Breast epithelium (tissue), 4 donors: Measurements from ENCODE around the gene GNPTAB. TPM values are rescaled to one million over a fixed set of nuclear protein-coding genes. Genes with fewer than 3 reads are reported as not detected.
"Not testable (repeated sequence)": the region's sequence is repeated elsewhere in the genome, so short reads cannot be mapped to it uniquely, and the experiment has no call there.

Experiments
- DNase-seq, 2 donors: peaks; one replicate each; pipeline ENCODE4 v3.0.0-alpha.2; 2019; ENCODE audit warnings: low spot score in 2 of 2
- H3K27ac ChIP-seq, 2 donors: fragments of 200-600 bp; sonication (generic) in 1 of 2; one replicate each; pipeline ENCODE4 v1.5.1; 2016 to 2019; ENCODE audit warnings: mild to moderate bottlenecking in 1 of 2
- H3K27me3 ChIP-seq, 2 donors: fragments of 200-600 bp; sonication (generic) in 1 of 2; one replicate each; pipeline versions ENCODE4 v1.5.1 to v1.6.0; 2017 to 2019; ENCODE audit warnings: control low read depth in 1 of 2, mild to moderate bottlenecking in 1 of 2
- H3K36me3 ChIP-seq: fragments of 200-600 bp; one replicate; pipeline ENCODE4 v1.5.1; 2019
- H3K4me1 ChIP-seq, 2 donors: fragments of 200-600 bp; sonication (generic); one replicate each; pipeline ENCODE4 v1.5.1; 2016 to 2019; ENCODE audit warnings: control low read depth in 1 of 2
- H3K4me3 ChIP-seq, 3 donors: fragments of 200-600 bp; sonication (generic); 1 replicate in 2 of 3; 2 replicates in 1 of 3; pipeline ENCODE4 v1.5.1; 2016 to 2019; ENCODE audit warnings: mild to moderate bottlenecking in 3 of 3, moderate library complexity in 2 of 3
- H3K9me3 ChIP-seq, 2 donors: fragments of 200-600 bp; sonication (generic) in 1 of 2; one replicate each; pipeline ENCODE4 v1.5.1; 2016 to 2019; ENCODE audit warnings: control low read depth in 1 of 2
- POLR2A ChIP-seq: fragments of 450-650 bp; IDR thresholded peaks from one replicate; pipeline ENCODE4 v1.6.1; 2016; ENCODE audit warnings: antibody characterized with exemption, mild to moderate bottlenecking, moderate library complexity
- POLR2AphosphoS5 ChIP-seq, 3 donors: sonication (generic); formaldehyde crosslinking; IDR thresholded peaks; one replicate each; pipeline ENCODE4 v1.6.1; 2017; ENCODE audit warnings: antibody characterized with exemption in 3 of 3
- intact Hi-C: fragments of 100-400 bp; cut with DNase I; formaldehyde crosslinking; loops from one replicate; pipeline ENCODE4 v1.15.1; 2023; ENCODE audit warnings: low total_unique reads
- total RNA-seq, 3 donors: library from RNA; depleted of rRNA; stranded (reverse); fragments of >200 nt; gene quantifications; one replicate each; pipeline ENCODE4 v1.1.0, GENCODE V29; 2016
- TF ChIP-seq, protein P1 (sequence below), 3 donors: fragments of 450-650 bp; IDR thresholded peaks; one replicate each; pipeline ENCODE4 v1.5.1; 2016 to 2017; ENCODE audit warnings: antibody characterized with exemption in 3 of 3, mild to moderate bottlenecking in 3 of 3, moderate library complexity in 3 of 3

The GNPTAB gene
- total RNA-seq, 3 donors from 2014 or later = 37.4 to 59.0 (median 39.7) TPM

DNA sequence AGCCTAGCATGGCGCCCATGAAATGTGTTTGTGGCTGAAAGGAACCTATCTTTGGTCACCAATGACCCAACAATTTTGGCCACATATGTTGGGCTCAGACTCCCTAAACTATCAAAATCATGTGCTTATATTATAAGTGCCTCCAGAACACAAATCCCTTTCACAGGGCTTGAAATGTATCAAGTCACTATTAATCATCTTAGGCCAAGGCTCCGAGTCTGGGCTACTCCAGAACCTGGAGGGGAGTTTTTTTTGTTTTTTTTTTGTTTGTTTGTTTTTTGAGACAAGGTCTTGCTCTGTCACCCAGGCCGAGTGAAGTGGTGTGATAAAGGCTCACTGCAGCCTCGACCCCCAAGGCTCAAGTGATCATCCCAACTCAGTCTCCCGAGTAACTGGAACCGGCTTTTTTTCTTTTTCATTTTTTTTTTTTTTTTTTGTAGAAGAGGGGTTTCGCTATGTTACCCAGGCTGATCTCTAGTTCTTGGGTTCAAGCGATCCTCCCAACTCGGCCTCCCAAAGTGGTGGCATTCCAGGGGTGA, 45.6 kb upstream of the GNPTAB start:
- Histone ChIP-seq H3K4me1 (no peaks in the 10 kb centered on the region), H3K27me3 (no peaks in the 10 kb centered on the region), H3K27ac (peak overlapping the region; percentile 90 to 99), H3K9me3 (no peaks in the 10 kb centered on the region), H3K36me3 (no peaks in the 10 kb centered on the region), H3K4me3 (peak overlapping the region; percentile 87 to 93 (median 88))
- TF ChIP-seq POLR2AphosphoS5 (IDR thresholded peaks at IDR 0.05) (no peak), POLR2A (no peak)
- TF ChIP-seq, protein P1, sequence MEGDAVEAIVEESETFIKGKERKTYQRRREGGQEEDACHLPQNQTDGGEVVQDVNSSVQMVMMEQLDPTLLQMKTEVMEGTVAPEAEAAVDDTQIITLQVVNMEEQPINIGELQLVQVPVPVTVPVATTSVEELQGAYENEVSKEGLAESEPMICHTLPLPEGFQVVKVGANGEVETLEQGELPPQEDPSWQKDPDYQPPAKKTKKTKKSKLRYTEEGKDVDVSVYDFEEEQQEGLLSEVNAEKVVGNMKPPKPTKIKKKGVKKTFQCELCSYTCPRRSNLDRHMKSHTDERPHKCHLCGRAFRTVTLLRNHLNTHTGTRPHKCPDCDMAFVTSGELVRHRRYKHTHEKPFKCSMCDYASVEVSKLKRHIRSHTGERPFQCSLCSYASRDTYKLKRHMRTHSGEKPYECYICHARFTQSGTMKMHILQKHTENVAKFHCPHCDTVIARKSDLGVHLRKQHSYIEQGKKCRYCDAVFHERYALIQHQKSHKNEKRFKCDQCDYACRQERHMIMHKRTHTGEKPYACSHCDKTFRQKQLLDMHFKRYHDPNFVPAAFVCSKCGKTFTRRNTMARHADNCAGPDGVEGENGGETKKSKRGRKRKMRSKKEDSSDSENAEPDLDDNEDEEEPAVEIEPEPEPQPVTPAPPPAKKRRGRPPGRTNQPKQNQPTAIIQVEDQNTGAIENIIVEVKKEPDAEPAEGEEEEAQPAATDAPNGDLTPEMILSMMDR (IDR thresholded peaks at IDR 0.05) = no peak
- DNase-seq = no peak
- intact Hi-C loops = no loop called here

DNA sequence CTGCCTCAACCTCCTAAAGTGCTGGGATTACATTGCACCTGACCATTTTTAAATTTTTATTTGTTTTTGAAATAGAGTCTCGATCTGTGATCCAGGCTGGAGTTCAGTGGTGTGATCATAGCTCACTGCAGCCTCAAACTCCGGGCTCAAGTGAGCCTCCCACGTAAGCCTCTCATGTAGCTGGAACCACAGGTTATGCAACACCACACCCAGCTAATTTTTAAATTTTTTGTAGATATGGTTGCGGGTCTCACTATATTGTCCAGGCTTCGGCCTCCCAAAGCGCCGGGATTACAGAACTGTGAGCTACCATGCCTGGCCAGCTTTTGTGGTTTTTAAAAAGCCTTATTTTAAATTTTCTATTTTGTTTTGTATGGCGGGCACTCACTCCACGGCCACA, 44.4 kb upstream of the GNPTAB start:
- Histone ChIP-seq H3K9me3 (no peaks in the 10 kb centered on the region), H3K27me3 (no peaks in the 10 kb centered on the region), H3K4me1 (no peaks in the 10 kb centered on the region), H3K4me3 (no peak overlapping the region), H3K36me3 (no peaks in the 10 kb centered on the region), H3K27ac (peak overlapping the region in 1 of 2 donors; percentile 54)
- intact Hi-C loops = no loop called here
- TF ChIP-seq, protein P1 (IDR thresholded peaks at IDR 0.05) = no peak
- TF ChIP-seq POLR2A (no peak), POLR2AphosphoS5 (IDR thresholded peaks at IDR 0.05) (no peak)
- DNase-seq = no peak

DNA sequence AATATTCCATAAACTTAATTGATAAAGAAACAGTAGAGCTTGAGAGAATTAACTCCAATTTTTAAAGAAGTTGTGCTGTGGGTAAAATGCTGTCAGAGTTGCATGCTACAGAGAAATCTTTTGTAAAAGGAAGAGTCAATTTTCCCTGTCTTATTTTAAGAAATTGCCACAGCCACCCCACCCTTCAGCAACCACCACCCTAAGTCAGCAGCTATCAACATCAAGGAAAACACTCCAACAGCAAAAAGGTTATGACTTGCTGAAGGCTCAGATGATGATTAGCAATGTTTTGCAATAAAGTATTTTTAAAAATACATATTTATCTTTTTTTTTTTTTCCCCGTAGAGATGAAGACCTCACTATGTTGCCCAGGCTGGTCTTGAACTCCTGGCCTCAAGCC, 40.2 kb upstream of the GNPTAB start:
- no peaks in the 10 kb centered on the region for H3K27me3 ChIP-seq
- H3K36me3 ChIP-seq = no peaks in the 10 kb centered on the region
- DNase-seq = no peak
- no peaks in the 10 kb centered on the region for H3K9me3 ChIP-seq
- no peaks in the 10 kb centered on the region for H3K4me1 ChIP-seq
- no peak overlapping the region for H3K4me3 ChIP-seq
- no peak overlapping the region for H3K27ac ChIP-seq
- TF ChIP-seq POLR2AphosphoS5 (IDR thresholded peaks at IDR 0.05) (no peak), POLR2A (no peak)
- TF ChIP-seq, protein P1 (IDR thresholded peaks at IDR 0.05) = no peak
- intact Hi-C loops = no loop called here

DNA sequence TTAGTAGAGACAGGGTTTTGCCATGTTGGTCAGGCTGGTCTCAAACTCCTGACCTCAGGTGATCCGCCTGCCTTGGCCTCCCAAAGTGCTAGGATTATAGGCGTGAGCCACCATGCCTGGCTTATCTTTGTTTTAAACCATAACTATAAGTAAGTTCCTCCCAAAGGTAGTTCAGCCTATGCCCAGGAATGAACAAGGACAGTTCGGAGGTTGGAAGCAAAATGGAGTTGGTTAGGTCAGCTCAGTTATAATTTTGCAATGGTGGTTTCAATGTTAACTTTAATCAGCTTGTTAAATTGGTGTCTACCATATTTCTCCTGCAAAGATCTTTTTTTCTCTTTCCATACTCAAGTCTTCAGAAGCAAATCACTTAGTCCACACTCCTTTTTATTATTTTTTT, 36.9 kb upstream of the GNPTAB start:
- H3K9me3 ChIP-seq, intact Hi-C loops, DNase-seq, H3K4me3 ChIP-seq, H3K27ac ChIP-seq, H3K36me3 ChIP-seq, H3K27me3 ChIP-seq, H3K4me1 ChIP-seq: not testable (repeated sequence)

DNA sequence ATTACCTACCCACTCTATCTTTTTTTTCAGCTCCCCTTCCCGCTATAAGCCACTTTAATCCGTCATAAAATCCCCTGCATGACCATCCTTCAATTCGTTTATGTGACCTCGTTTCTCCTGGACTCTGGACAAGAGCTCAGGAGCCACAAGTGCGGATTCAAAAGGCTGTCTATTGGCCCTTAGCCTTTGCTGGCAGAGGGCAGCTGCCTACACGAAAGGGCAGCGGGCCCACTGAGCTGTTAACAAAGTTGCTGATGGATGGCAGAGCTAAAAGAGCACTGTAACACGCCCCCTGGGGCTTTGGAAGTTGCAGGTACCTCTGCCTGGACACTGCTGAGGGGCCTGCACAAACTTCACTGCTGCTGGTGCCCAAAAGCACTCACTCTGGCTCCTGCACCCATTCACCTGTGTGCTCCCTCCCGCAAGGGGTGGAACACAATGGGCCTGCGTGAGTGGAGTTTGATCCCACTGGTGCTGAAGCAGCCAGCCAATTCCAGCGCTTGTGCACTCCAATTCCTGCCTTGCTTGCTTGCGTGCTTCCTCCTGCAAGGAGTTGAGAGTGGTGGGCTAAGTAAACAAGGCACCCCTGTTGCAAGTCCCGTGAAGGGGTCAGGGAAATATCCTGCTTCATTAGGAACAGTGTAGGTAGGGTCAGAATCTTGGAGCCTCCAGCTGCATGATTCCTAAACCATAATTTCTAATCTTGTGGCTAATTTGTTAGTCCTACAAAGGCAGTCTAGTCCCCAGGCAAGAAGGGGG, 36.0 kb upstream of the GNPTAB start:
- TF ChIP-seq POLR2AphosphoS5 (IDR thresholded peaks at IDR 0.05) (no peak), POLR2A (no peak)
- TF ChIP-seq, protein P1 (IDR thresholded peaks at IDR 0.05) = no peak
- DNase-seq = no peak
- Histone ChIP-seq H3K36me3 (no peaks in the 10 kb centered on the region), H3K27me3 (no peaks in the 10 kb centered on the region), H3K27ac (no peak overlapping the region), H3K4me1 (no peaks in the 10 kb centered on the region), H3K4me3 (no peak overlapping the region), H3K9me3 (peaks cover 0 to 6% of the 10 kb centered on the region in 2 donors)
- intact Hi-C loops = no loop called here
